NCI-H1436 (cell line): ENCODE data around the gene CCR5AS.
"Not testable (repeated sequence)": the region's sequence is repeated elsewhere in the genome, so short reads cannot be mapped to it uniquely, and the experiment has no call there.

Source experiments
- DNase-seq: peaks from one replicate; lab custom pipeline; 2025; lab: John Stamatoyannopoulos, UW

The CCR5AS gene

GRCh38 chr3:46354478-46354877 is 52.4 kb downstream of the CCR5AS start:
- DNase-seq: no peak

- no peak for DNase-seq
Measured at GRCh38 chr3:46353647-46354410, 53.0 kb downstream of the CCR5AS start, which contains the start of gene CCR2. Gene CCR2, plus strand, starts transcription at chr3:46354111. Its CDS starts 3,417 bp downstream, at chr3:46357528.

GRCh38 chr3:46353090-46353489 is 53.8 kb downstream of the CCR5AS start:
- no peak for DNase-seq

GRCh38 chr3:46351646-46352045 is 55.2 kb downstream of the CCR5AS start:
- no peak for DNase-seq

GRCh38 chr3:46350262-46350565 is 56.7 kb downstream of the CCR5AS start:
- DNase-seq: no peak

GRCh38 chr3:46349484-46350261 is 57.2 kb downstream of the CCR5AS start:
- no peak for DNase-seq

GRCh38 chr3:46348823-46349482 is 57.9 kb downstream of the CCR5AS start:
- no peak for DNase-seq

GRCh38 chr3:46344476-46344875 is 62.4 kb downstream of the CCR5AS start:
- DNase-seq: no peak

- no peak for DNase-seq
Measured at GRCh38 chr3:46338840-46339239, 68.0 kb downstream of the CCR5AS start.

GRCh38 chr3:46337911-46338310 is 69.0 kb downstream of the CCR5AS start:
- DNase-seq: no peak

- DNase-seq: no peak
Measured at GRCh38 chr3:46335541-46335940, 71.3 kb downstream of the CCR5AS start.

- DNase-seq: no peak
Measured at GRCh38 chr3:46334741-46335478, 72.0 kb downstream of the CCR5AS start.

GRCh38 chr3:46330676-46331075 is 76.2 kb downstream of the CCR5AS start:
- not testable (repeated sequence) for DNase-seq

- DNase-seq: no peak
Measured at GRCh38 chr3:46325645-46326300, 81.1 kb downstream of the CCR5AS start.

- DNase-seq: no peak
Measured at GRCh38 chr3:46324036-46324435, 82.8 kb downstream of the CCR5AS start.

- no peak for DNase-seq
Measured at GRCh38 chr3:46321461-46322104, 85.3 kb downstream of the CCR5AS start.

- no peak for DNase-seq
Measured at GRCh38 chr3:46318207-46318927, 88.5 kb downstream of the CCR5AS start.

- no peak for DNase-seq
Measured at GRCh38 chr3:46316206-46316605, 90.7 kb downstream of the CCR5AS start.

- DNase-seq: no peak
Measured at GRCh38 chr3:46314517-46314916, 92.3 kb downstream of the CCR5AS start.
